ENCODE data around the gene MACROD2.
"Not testable (repeated sequence)": the region's sequence is repeated elsewhere in the genome, so short reads cannot be mapped to it uniquely, and the experiment has no call there.

Gene MACROD2

GRCh38 chr20:15122613-15123012, 1127.3 kb downstream of the MACROD2 start:
- no peaks in the 10 kb centered on the region for H3K4me1 ChIP-seq (ENCODE audit: control insufficient read depth, insufficient read depth, low read length)
- no peaks in the 10 kb centered on the region for H3K36me3 ChIP-seq (ENCODE audit: insufficient read depth, low read length)
- no peak overlapping the region for H3K9ac ChIP-seq (ENCODE audit: low read depth, low read length)
- no peak overlapping the region for H3K4me2 ChIP-seq (ENCODE audit: low read length)
- H3K4me3 ChIP-seq (ENCODE audit: low read length) = no peak overlapping the region
- no peaks in the 10 kb centered on the region for H3K27me3 ChIP-seq (ENCODE audit: control insufficient read depth, insufficient read depth, low read length)
- H3K9me3 ChIP-seq (replicated peaks; ENCODE audit: low read length) = no peaks in the 10 kb centered on the region

GRCh38 chr20:15131176-15131575, 1135.9 kb downstream of the MACROD2 start:
- Histone ChIP-seq H3K27me3 (ENCODE audit: control insufficient read depth, insufficient read depth, low read length) (no peaks in the 10 kb centered on the region), H3K4me1 (ENCODE audit: control insufficient read depth, insufficient read depth, low read length) (no peaks in the 10 kb centered on the region), H3K4me3 (ENCODE audit: low read length) (no peak overlapping the region), H3K9me3 (replicated peaks; ENCODE audit: low read length) (no peaks in the 10 kb centered on the region), H3K36me3 (ENCODE audit: insufficient read depth, low read length) (no peaks in the 10 kb centered on the region), H3K4me2 (ENCODE audit: low read length) (no peak overlapping the region), H3K9ac (ENCODE audit: low read depth, low read length) (no peak overlapping the region)

GRCh38 chr20:15138548-15139126, 1143.3 kb downstream of the MACROD2 start:
- Histone ChIP-seq H3K4me2 (ENCODE audit: low read length) (no peak overlapping the region), H3K4me1 (ENCODE audit: control insufficient read depth, insufficient read depth, low read length) (no peaks in the 10 kb centered on the region), H3K9me3 (replicated peaks; ENCODE audit: low read length) (no peaks in the 10 kb centered on the region), H3K9ac (ENCODE audit: low read depth, low read length) (no peak overlapping the region), H3K27me3 (ENCODE audit: control insufficient read depth, insufficient read depth, low read length) (no peaks in the 10 kb centered on the region), H3K36me3 (ENCODE audit: insufficient read depth, low read length) (no peaks in the 10 kb centered on the region), H3K4me3 (ENCODE audit: low read length) (no peak overlapping the region)

GRCh38 chr20:15139522-15139921, 1144.2 kb downstream of the MACROD2 start:
- Histone ChIP-seq H3K27me3 (ENCODE audit: control insufficient read depth, insufficient read depth, low read length) (no peaks in the 10 kb centered on the region), H3K9ac (ENCODE audit: low read depth, low read length) (no peak overlapping the region), H3K36me3 (ENCODE audit: insufficient read depth, low read length) (no peaks in the 10 kb centered on the region), H3K4me2 (ENCODE audit: low read length) (no peak overlapping the region), H3K4me1 (ENCODE audit: control insufficient read depth, insufficient read depth, low read length) (no peaks in the 10 kb centered on the region), H3K9me3 (replicated peaks; ENCODE audit: low read length) (no peaks in the 10 kb centered on the region), H3K4me3 (ENCODE audit: low read length) (no peak overlapping the region)

DNA sequence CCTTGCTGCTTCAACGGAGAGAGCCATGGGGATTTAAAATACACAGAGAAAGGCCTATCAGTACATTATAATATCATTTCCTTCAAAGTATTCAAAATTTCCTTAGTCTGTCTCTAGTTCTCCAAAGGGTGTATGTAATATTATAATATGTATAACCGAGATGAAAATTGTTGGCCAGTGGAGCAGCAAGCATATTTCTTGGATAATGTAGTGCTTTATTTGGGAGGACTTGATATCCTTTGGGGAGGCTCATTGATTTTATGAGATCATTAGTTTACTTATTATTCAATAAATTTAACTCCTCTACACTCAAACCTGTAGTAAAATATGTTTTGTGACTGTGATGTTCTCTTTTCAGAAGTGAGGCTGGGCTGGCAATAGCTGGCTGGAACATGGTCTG, 1145.0 kb downstream of the MACROD2 start:
- H3K4me2 ChIP-seq (ENCODE audit: low read length) = no peak overlapping the region
- no peaks in the 10 kb centered on the region for H3K9me3 ChIP-seq (replicated peaks; ENCODE audit: low read length)
- H3K4me3 ChIP-seq (ENCODE audit: low read length) = no peak overlapping the region
- H3K36me3 ChIP-seq (ENCODE audit: insufficient read depth, low read length) = no peaks in the 10 kb centered on the region
- no peak overlapping the region for H3K9ac ChIP-seq (ENCODE audit: low read depth, low read length)
- no peaks in the 10 kb centered on the region for H3K27me3 ChIP-seq (ENCODE audit: control insufficient read depth, insufficient read depth, low read length)
- H3K4me1 ChIP-seq (ENCODE audit: control insufficient read depth, insufficient read depth, low read length) = no peaks in the 10 kb centered on the region

- not testable (repeated sequence) for H3K36me3 ChIP-seq (ENCODE audit: insufficient read depth, low read length); H3K4me1 ChIP-seq (ENCODE audit: control insufficient read depth, insufficient read depth, low read length); H3K27me3 ChIP-seq (ENCODE audit: control insufficient read depth, insufficient read depth, low read length); H3K9ac ChIP-seq (ENCODE audit: low read depth, low read length); H3K4me2 ChIP-seq (ENCODE audit: low read length); H3K4me3 ChIP-seq (ENCODE audit: low read length); H3K9me3 ChIP-seq (replicated peaks; ENCODE audit: low read length)
These were observed 1145.6 kb downstream of the MACROD2 start for GRCh38 chr20:15140940-15141339.

GRCh38 chr20:15141861-15142260, 1146.5 kb downstream of the MACROD2 start:
- Histone ChIP-seq H3K4me3 (ENCODE audit: low read length) (no peak overlapping the region), H3K4me2 (ENCODE audit: low read length) (no peak overlapping the region), H3K27me3 (ENCODE audit: control insufficient read depth, insufficient read depth, low read length) (no peaks in the 10 kb centered on the region), H3K9me3 (replicated peaks; ENCODE audit: low read length) (no peaks in the 10 kb centered on the region), H3K4me1 (ENCODE audit: control insufficient read depth, insufficient read depth, low read length) (no peaks in the 10 kb centered on the region), H3K9ac (ENCODE audit: low read depth, low read length) (no peak overlapping the region), H3K36me3 (ENCODE audit: insufficient read depth, low read length) (no peaks in the 10 kb centered on the region)

DNA sequence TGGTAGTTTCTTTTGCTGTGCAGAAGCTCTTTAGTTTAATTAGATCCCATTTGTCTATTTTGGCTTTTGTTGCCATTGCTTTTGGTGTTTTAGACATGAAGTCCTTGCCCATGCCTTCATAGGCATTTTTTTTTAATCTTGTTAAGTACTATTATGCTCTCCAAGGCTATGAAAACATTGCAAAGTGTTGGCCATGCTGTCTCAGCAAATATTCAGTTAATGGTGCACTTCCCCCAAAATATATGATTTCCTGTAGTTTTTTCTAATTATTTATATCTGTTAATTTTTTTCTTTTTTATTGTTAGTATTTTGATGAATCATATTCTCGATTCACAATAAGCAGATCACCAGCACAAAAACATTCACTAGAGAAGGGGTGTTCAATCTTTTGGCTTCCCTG, 1148.2 kb downstream of the MACROD2 start:
- H3K4me1 ChIP-seq (ENCODE audit: control insufficient read depth, insufficient read depth, low read length) = no peaks in the 10 kb centered on the region
- H3K9me3 ChIP-seq (replicated peaks; ENCODE audit: low read length) = no peaks in the 10 kb centered on the region

GRCh38 chr20:15144916-15145315, 1149.6 kb downstream of the MACROD2 start:
- Histone ChIP-seq H3K4me1 (ENCODE audit: control insufficient read depth, insufficient read depth, low read length) (no peaks in the 10 kb centered on the region), H3K4me3 (ENCODE audit: low read length) (no peak overlapping the region), H3K4me2 (ENCODE audit: low read length) (no peak overlapping the region), H3K27me3 (ENCODE audit: control insufficient read depth, insufficient read depth, low read length) (no peaks in the 10 kb centered on the region), H3K9ac (ENCODE audit: low read depth, low read length) (no peak overlapping the region), H3K36me3 (ENCODE audit: insufficient read depth, low read length) (no peaks in the 10 kb centered on the region), H3K9me3 (replicated peaks; ENCODE audit: low read length) (no peaks in the 10 kb centered on the region)

More for the DNA sequence above, 1148.2 kb downstream of the MACROD2 start:
- Histone ChIP-seq H3K4me3 (ENCODE audit: low read length) (no peak overlapping the region), H3K27me3 (ENCODE audit: control insufficient read depth, insufficient read depth, low read length) (no peaks in the 10 kb centered on the region), H3K9ac (ENCODE audit: low read depth, low read length) (no peak overlapping the region), H3K36me3 (ENCODE audit: insufficient read depth, low read length) (no peaks in the 10 kb centered on the region), H3K4me2 (ENCODE audit: low read length) (no peak overlapping the region)

DNA sequence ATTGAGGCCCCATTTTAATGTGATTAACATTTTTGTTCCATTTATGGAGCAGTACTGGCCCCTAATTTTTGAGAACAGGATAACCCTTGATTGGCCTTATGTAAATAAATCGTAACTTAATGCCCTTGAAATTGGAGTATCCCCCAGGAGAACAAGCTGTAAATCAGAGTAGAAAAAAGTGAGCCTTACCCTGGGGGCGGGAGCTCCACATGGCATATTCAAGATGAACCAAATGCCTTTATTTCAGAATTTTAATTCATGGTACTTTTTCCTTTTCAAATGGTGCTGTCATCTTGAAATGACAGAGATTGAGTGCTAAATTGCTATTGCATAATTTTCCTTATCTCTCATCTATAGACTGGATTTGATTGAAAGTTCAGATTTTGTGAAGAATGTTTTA, 1151.6 kb downstream of the MACROD2 start:
- no peaks in the 10 kb centered on the region for H3K9me3 ChIP-seq (replicated peaks; ENCODE audit: low read length)
- H3K36me3 ChIP-seq (ENCODE audit: insufficient read depth, low read length) = no peaks in the 10 kb centered on the region
- H3K27me3 ChIP-seq (ENCODE audit: control insufficient read depth, insufficient read depth, low read length) = no peaks in the 10 kb centered on the region

DNA sequence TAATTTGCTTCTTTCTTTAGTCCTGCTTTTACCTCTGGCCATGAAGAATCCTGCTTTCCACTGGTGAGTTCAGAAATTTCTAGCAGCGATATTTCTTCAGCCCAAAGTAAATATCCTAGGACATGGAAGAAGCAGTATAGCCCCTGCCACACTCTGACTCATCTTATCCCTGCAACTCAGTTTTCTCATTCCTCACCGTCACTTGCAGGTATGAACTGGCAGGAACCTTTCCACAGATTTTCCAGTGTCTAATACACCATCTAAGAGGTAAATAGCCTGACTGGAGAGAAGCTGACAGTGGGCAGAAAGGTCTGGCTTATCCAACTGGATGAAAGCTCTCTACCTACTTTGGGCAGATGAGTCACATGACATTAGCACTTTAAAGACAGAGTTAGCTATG, 1158.8 kb downstream of the MACROD2 start:
- H3K9me3 ChIP-seq (replicated peaks; ENCODE audit: low read length) = no peaks in the 10 kb centered on the region
- H3K27me3 ChIP-seq (ENCODE audit: control insufficient read depth, insufficient read depth, low read length) = no peaks in the 10 kb centered on the region
- no peak overlapping the region for H3K4me3 ChIP-seq (ENCODE audit: low read length)
- H3K4me1 ChIP-seq (ENCODE audit: control insufficient read depth, insufficient read depth, low read length) = no peaks in the 10 kb centered on the region
- H3K9ac ChIP-seq (ENCODE audit: low read depth, low read length) = no peak overlapping the region
- no peak overlapping the region for H3K4me2 ChIP-seq (ENCODE audit: low read length)
- H3K36me3 ChIP-seq (ENCODE audit: insufficient read depth, low read length) = no peaks in the 10 kb centered on the region

More for the DNA sequence above, 1151.6 kb downstream of the MACROD2 start:
- Histone ChIP-seq H3K4me1 (ENCODE audit: control insufficient read depth, insufficient read depth, low read length) (no peaks in the 10 kb centered on the region), H3K4me2 (ENCODE audit: low read length) (no peak overlapping the region), H3K4me3 (ENCODE audit: low read length) (no peak overlapping the region), H3K9ac (ENCODE audit: low read depth, low read length) (no peak overlapping the region)

- Histone ChIP-seq H3K4me1 (ENCODE audit: control insufficient read depth, insufficient read depth, low read length) (no peaks in the 10 kb centered on the region), H3K4me2 (ENCODE audit: low read length) (no peak overlapping the region), H3K4me3 (ENCODE audit: low read length) (no peak overlapping the region), H3K9me3 (replicated peaks; ENCODE audit: low read length) (no peaks in the 10 kb centered on the region), H3K27me3 (ENCODE audit: control insufficient read depth, insufficient read depth, low read length) (no peaks in the 10 kb centered on the region), H3K36me3 (ENCODE audit: insufficient read depth, low read length) (no peaks in the 10 kb centered on the region), H3K9ac (ENCODE audit: low read depth, low read length) (no peak overlapping the region)
These were observed 1160.6 kb downstream of the MACROD2 start for GRCh38 chr20:15155848-15156401.

Data from skeletal muscle satellite cell (primary cell).